GM21528 (cell line): ENCODE measurements around the gene MPRIP.

ENCODE experiments used
- ATAC-seq: cut with Tn5 transposase; IDR thresholded peaks from one replicate; pipeline ENCODE4 v1.9.1; 2021; ENCODE audit warnings: mild to moderate bottlenecking, moderate library complexity; ENCODE audit not compliant: unreplicated experiment, low FRiP score

The MPRIP gene

GRCh38 chr17:17028878-17029535 lies 13.2 kb upstream of the MPRIP start:
- ATAC-seq = no peak

DNA sequence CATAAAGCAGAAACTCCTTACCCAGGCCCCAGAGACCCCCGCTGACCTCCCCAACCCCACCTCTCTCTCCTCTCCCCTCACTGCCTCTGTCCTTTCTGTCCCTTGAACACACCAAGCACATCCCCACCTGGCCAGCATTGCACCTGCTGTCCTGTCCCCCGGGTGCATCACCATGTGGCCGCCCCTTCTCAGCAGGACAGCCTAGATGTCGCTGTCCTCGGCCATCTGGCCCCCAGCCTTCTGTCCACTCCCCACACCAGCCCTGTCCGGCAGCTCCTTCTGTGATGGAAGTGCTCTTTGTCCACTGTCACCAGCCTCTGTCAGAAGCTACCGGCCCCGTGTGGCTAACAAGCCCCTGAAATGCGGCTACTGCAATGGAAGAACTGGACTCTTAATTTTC lies 12.3 kb upstream of the MPRIP start:
- ATAC-seq = no peak

DNA sequence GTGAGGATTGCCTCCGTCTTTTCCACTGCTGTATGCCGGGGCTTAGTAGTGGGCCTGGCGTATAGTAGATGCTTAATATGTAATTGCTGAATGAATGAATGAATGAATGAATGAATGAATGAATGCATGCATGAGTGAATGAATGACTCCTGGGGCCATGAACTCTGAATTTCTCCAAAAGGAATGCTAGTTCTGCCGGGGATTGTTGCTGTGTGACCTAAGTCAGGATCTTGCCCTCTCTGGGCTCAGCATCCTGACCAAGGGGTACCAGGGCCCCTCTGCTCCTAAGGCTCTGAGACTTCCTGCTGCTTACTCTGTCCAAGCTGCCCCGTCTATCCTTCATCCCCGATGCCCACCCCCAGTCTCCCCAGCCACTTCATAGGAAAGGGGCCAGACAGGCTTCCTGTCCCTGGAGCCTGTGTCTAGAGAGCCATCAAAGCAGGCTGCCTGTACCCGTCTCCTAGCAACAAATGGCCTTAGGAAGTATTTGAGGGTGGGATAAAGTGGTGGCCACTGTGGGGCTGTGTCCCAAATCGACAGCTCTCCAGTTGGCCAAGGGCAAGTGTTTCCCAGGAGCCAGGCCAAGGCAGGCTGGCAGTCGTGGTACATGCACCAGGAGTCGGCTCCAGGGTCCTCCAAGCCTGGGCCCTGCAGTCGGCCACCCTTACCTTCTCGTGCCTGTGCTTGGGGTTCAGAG lies 11.6 kb upstream of the MPRIP start:
- no peak for ATAC-seq

GRCh38 chr17:17032131-17032692 lies 10.0 kb upstream of the MPRIP start:
- ATAC-seq = no peak

DNA sequence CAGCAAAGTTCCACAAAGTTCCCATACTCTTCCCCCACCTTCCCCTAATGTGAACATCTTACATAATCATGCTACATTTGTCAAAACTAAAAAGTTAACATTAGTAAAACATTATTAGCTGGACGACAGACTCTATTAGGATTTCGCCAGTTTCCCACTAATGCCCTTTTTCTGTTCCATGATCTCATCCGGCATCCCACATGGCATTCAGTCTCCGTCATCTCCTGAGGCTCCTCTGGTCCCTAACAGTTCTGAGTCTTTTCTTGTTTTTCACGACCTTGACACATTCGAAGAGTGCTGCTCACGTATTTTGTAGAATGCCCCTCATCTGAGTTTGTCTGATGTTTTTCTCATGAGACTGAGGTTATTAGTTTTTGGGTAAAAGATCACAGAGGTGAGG lies 8.8 kb upstream of the MPRIP start:
- no peak for ATAC-seq

- ATAC-seq = no peak
Measured at GRCh38 chr17:17034026-17034425, 8.2 kb upstream of the MPRIP start.

DNA sequence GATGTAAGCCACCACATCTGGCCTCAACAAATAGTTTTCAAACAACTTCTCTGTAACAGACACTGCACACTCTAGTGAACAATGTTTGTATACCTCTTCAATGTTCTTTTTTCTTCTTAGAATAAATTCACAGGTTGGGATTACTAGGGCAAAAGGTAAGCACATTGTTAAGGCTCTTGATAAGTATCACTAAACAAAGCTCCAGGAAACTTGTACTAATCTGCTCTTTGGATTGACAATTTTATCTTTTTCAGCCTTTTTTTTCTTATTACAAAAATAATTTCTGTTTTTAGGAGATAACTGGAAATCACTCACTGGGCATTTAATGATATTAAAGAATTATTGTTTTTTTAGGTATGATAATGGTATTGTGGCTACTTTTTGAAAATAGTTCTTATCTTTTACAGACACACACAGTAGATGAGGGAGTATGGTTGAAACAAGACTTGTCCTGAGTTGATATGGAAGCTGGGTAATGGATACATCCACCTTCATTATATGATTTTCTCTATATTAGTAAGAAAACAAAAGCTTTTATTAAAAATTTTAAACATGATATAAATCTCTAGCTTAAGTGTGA lies 7.7 kb upstream of the MPRIP start:
- no peak for ATAC-seq

DNA sequence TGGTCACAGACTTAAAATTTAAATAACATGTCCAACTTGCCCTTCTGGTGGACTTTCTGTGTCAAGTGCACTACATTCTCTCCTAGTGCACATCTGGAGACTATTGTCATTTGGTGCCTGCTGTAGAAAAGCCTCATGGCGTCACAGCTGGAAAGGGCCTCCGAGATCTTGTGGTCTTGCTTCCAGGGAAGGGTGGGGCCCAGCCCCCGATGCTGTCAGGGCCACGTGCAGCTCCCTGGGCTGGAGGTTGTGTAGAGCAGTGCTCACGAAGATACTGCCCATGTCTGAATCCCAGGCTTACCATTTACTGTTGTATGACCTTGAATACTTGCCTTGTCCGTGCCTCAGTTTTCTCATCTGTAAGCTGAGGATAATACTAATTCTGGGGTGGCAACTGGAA lies 6.8 kb upstream of the MPRIP start:
- no peak for ATAC-seq

DNA sequence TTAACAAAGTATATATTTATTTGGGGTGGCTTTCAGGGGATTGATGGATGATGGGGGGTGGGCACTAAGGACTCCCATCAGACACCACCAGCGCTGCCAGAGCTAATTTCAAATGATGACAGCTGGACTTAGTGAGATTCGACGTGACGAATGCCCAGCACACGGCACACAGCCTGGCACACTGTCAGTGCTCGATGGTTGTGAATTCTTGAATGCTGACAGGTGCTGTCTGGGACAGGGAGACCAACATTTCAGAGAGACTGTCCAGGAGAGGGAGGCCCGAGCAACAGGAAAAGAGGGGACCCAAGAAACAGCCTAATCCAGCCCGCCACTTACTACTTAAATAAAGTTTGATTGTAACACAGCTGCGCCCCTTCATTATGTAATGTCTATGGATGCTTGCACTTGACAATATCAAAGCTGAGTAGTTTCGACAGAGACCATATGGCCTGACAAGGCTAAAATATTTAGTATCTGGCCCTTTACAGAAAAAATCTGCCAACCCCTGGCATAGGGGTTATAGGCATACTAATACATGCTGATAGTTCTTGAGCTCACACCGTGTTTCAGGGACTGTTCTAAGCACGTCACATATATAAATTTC lies 6.2 kb upstream of the MPRIP start:
- no peak for ATAC-seq

DNA sequence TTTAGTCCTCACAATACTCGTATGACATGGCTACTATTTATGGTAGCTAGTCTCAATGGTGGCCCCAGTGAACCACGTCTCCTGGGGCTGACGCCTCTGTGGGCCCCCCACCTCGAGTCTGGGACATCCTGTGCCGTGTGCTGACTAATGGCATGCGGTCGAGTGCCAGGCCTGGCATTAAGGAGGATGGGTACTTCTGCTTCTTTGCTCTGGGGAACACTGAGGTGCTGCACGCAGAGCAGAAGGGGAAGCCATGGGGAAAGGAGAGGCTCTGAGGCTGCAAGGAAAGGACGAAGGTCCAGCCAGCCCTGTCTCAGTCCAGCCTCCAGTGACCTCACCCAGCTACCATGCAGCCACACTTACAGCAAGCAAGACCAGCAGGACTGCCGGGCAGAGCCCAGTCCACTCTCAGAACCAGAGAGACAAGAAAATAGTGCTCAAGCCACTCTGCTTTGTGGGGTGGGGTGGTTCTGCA lies 5.7 kb upstream of the MPRIP start:
- no peak for ATAC-seq

GRCh38 chr17:17039911-17040310 lies 2.3 kb upstream of the MPRIP start:
- no peak for ATAC-seq

DNA sequence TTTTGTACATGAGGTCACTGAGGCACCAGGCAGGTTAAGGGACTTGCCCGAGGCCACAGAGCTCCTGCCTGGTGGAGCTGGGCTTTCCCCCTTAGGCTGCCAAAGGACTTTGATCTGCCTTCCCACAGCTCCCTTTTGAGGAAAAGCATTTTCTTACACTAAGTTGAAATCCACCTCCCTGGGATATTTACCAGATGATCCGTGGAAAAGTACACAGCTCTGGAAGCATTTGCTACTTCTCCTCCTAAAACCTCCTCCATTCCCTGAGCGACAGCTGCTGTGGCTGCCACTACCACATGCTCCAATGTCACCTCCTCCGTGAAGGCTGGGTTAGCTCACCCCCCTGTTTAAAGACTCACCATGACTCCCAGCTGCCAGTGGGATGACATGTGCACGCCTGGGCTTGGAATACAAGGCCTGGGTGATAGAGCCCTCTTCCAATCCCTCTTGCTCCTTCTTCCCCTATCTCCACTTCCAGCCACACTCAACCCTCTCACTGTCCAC lies 1.2 kb upstream of the MPRIP start:
- ATAC-seq = no peak

DNA sequence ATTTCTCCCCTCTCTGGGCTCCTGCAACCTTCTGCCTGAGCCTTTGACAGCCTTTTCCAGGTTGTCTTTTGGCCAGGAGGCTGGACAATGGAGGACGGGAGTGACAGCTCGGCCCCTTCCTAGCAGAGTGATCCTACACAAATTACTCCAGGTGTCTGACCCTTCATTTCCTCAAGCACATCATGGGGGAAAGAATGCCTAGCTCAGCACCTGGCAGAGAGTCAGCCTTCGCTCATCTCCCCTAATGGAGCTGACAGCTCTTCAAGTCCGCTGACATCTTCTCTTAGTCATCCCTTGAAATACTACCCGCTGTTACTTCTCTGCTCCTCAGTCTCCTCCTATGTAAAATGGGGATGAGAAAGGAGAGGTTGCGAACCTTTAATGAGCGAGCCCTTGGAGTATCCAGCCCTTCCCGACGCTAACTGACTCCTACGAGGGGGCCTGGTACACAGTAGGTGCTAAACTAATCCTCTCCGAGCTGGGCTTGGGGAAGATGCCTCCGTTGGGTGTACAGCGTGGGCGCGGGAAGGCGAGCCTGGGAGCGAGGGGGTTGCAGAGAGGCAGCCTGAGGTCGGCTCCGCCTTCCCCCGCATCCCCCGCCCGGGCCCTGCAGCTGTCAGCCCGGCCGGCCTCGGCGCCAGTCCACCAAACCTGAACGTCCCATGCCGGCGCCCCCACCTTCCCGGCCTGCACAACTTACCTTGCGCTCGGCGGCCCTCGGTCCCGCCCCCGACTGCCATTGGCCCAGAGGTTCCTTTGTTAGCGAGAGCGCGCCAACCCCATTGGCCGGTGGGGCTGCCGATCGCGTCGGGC lies 480 bp upstream of the MPRIP start:
- peak; percentile 82 for ATAC-seq

- ATAC-seq = peak; percentile 10
Measured at GRCh38 chr17:17042851-17043460, 699 bp downstream of the MPRIP start.

DNA sequence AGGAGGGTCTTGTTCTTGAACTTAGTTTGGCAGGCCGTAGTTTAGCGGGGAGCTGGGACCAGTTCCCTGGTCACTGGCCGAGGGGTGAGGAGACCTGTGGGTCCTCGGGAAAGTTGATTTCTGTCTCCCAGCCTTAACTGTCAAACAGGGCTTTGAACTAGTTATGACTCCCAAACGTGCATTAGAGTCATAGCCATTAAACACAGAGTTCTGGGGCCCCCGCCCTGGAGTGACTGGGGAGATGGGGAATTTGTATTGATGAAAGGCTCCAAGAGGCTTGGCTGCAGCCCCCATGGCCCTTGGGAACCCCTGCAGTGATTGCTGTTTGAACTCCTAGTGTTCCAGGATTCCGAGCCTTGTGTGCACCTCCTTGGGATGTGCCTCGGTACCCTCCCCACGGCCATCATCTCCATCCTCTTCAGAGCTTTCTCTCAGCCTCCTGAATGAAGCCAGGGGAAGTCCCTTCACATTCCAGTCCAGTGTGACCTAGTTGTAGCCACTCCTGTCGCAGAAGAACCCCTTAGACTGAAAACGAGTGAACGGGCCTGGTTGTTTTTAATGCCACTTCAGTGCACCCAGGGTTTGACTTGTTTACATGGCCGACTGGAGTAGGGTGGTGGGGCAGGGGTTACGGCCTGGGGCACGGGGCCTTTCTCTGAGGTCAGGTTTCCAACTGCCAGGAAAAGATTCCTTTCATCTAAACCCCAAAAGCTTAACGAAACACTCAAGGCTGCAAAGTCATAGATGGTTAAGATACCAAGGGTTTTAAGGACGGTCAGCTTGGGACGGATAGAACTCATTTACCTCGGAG lies 1.4 kb downstream of the MPRIP start:
- no peak for ATAC-seq

- ATAC-seq = no peak
Measured at GRCh38 chr17:17044846-17045561, 2.7 kb downstream of the MPRIP start.

GRCh38 chr17:17048106-17048505 lies 5.8 kb downstream of the MPRIP start:
- no peak for ATAC-seq
